Gastrocnemius medialis (tissue), 4 donors: ENCODE measurements around the gene LSAMP. TPM values are rescaled to one million over a fixed set of nuclear protein-coding genes. Genes with fewer than 3 reads are reported as not detected.

ENCODE experiments used
- ATAC-seq, 2 donors: fragments of 150-250 bp; one replicate each; pipeline ENCODE4 v1.9.1; 2016
- DNase-seq, 2 donors: peaks; one replicate each; pipeline ENCODE4 v3.0.0-alpha.2; 2019
- H3K27ac ChIP-seq, 4 donors: fragments of 200-600 bp; sonication (generic); 1 replicate in 1 of 4; 2 replicates in 3 of 4; pipeline ENCODE4 v1.5.1; 2016 to 2018; ENCODE audit warnings: mild to moderate bottlenecking in 2 of 4, moderate library complexity in 1 of 4
- H3K27me3 ChIP-seq, 3 donors: fragments of 200-600 bp; sonication (generic) in 2 of 3; 1 replicate in 1 of 3; 2 replicates in 2 of 3; pipeline versions ENCODE4 v1.5.1 to v1.6.0; 2016 to 2019; ENCODE audit warnings: mild to moderate bottlenecking in 1 of 3, moderate library complexity in 1 of 3
- H3K36me3 ChIP-seq, 2 donors: fragments of 200-600 bp; sonication (generic) in 1 of 2; one replicate each; pipeline ENCODE4 v1.5.1; 2017 to 2018
- H3K4me1 ChIP-seq, 2 donors: fragments of 200-600 bp; sonication (generic) in 1 of 2; one replicate each; pipeline ENCODE4 v1.5.1; 2016 to 2017; ENCODE audit warnings: mild to moderate bottlenecking in 2 of 2
- H3K4me3 ChIP-seq, 4 donors: fragments of 200-600 bp; sonication (generic) in 3 of 4; 1 replicate in 1 of 4; 2 replicates in 3 of 4; pipeline ENCODE4 v1.5.1; 2016 to 2019; ENCODE audit warnings: mild to moderate bottlenecking in 2 of 4
- H3K9me3 ChIP-seq, 3 donors: fragments of 200-600 bp; sonication (generic) in 2 of 3; 1 replicate in 1 of 3; 2 replicates in 2 of 3; pipeline ENCODE4 v1.5.1; 2016 to 2019
- POLR2A ChIP-seq, 2 donors: fragments of 450-650 bp; IDR thresholded peaks; one replicate each; pipeline ENCODE4 v1.6.1; 2017; ENCODE audit warnings: antibody characterized with exemption in 2 of 2, mild to moderate bottlenecking in 2 of 2, moderate library complexity in 2 of 2
- in situ Hi-C, 4 donors: fragments of 200-750 bp; cut with MboI; loops; one replicate each; pipeline versions ENCODE4 v1.15.0 to v1.8.0; 2017; ENCODE audit warnings: low sequenced_read_pairs in 4 of 4
- intact Hi-C: fragments of 100-400 bp; cut with DNase I; formaldehyde crosslinking; loops from one replicate; pipeline ENCODE4 v1.15.1; 2023; ENCODE audit warnings: low total_unique reads
- total RNA-seq, 4 donors: library from RNA; depleted of rRNA; stranded (reverse); fragments of >200 nt; gene quantifications; one replicate each; pipeline versions ENCODE4 v1.1.0 to v1.2.3, GENCODE V29; 2016
- TF ChIP-seq, protein P1 (sequence below), 5 experiments: fragments of 450-650 bp in 3 of 5; fragments of 200-600 bp in 2 of 5; sonication (generic) in 2 of 5; IDR thresholded peaks in 4 of 5; conservative IDR thresholded peaks in 1 of 5; 1 replicate in 4 of 5; 2 replicates in 1 of 5; pipeline ENCODE4 v1.5.1; 2016 to 2019; ENCODE audit warnings: antibody characterized with exemption in 5 of 5, mild to moderate bottlenecking in 3 of 5, moderate library complexity in 3 of 5

The LSAMP gene
- total RNA-seq, 4 donors from 2014 or later = 0.07 to 0.10 TPM; not detected in 2

DNA sequence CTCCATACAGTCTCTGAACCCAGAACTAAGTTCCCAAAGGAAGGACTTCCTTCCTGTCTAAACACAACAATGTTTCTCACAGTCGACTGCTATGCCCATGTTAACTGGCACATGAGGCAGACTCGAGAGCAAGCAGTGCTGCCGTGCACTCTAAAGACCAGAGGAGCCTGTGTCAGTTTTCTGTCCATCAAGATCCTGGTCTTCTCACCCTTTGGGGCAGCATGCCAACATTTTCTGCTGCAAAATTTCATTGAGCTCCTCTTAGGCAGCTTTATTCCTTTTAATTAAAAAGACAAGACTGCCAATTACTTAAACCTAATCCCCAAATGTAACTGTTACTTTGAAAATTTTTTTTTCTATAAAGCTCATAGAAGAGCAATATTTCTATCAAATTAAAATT, 616.9 kb downstream of the LSAMP start:
- Histone ChIP-seq H3K27ac (no peak overlapping the region), H3K27me3 (no peaks in the 10 kb centered on the region), H3K36me3 (no peaks in the 10 kb centered on the region), H3K4me1 (no peaks in the 10 kb centered on the region), H3K9me3 (no peaks in the 10 kb centered on the region), H3K4me3 (no peak overlapping the region)
- no peak for TF ChIP-seq POLR2A (IDR thresholded peaks at IDR 0.05)
- TF ChIP-seq, protein P1, sequence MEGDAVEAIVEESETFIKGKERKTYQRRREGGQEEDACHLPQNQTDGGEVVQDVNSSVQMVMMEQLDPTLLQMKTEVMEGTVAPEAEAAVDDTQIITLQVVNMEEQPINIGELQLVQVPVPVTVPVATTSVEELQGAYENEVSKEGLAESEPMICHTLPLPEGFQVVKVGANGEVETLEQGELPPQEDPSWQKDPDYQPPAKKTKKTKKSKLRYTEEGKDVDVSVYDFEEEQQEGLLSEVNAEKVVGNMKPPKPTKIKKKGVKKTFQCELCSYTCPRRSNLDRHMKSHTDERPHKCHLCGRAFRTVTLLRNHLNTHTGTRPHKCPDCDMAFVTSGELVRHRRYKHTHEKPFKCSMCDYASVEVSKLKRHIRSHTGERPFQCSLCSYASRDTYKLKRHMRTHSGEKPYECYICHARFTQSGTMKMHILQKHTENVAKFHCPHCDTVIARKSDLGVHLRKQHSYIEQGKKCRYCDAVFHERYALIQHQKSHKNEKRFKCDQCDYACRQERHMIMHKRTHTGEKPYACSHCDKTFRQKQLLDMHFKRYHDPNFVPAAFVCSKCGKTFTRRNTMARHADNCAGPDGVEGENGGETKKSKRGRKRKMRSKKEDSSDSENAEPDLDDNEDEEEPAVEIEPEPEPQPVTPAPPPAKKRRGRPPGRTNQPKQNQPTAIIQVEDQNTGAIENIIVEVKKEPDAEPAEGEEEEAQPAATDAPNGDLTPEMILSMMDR (IDR thresholded peaks at IDR 0.05 in 4 of 5, conservative IDR thresholded peaks at IDR 0.05 in 1 of 5) = no peak
- intact Hi-C loops (no loop called here), in situ Hi-C loops (no loop called here)
- DNase-seq = no peak
- no peak for ATAC-seq

DNA sequence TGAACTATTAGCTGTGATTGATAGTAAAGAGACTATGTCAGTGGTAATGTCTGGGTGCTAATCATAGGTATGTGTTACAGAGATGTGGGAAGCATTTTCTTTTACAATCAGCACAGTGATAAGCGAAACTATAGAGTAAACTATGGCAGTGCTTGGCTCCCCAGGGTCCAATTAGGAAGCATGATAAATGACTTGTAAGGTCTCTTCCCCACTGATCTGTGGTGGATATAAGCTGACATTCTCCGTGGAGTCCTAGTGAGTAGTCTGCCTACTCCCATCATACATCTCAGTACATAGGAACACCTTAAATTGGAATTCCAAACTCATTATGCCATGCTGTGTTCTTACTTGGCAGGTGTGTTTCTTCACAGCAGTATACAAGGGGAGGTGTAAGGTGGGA, 617.8 kb downstream of the LSAMP start:
- H3K36me3 ChIP-seq = no peaks in the 10 kb centered on the region
- ATAC-seq = no peak
- no peak for DNase-seq
- no peak overlapping the region for H3K4me3 ChIP-seq
- intact Hi-C loops (no loop called here), in situ Hi-C loops (no loop called here)
- H3K4me1 ChIP-seq = no peaks in the 10 kb centered on the region
- no peaks in the 10 kb centered on the region for H3K9me3 ChIP-seq
- H3K27me3 ChIP-seq = no peaks in the 10 kb centered on the region
- H3K27ac ChIP-seq = no peak overlapping the region
- TF ChIP-seq POLR2A (IDR thresholded peaks at IDR 0.05) = no peak
- TF ChIP-seq, protein P1 (IDR thresholded peaks at IDR 0.05 in 4 of 5, conservative IDR thresholded peaks at IDR 0.05 in 1 of 5) = no peak

DNA sequence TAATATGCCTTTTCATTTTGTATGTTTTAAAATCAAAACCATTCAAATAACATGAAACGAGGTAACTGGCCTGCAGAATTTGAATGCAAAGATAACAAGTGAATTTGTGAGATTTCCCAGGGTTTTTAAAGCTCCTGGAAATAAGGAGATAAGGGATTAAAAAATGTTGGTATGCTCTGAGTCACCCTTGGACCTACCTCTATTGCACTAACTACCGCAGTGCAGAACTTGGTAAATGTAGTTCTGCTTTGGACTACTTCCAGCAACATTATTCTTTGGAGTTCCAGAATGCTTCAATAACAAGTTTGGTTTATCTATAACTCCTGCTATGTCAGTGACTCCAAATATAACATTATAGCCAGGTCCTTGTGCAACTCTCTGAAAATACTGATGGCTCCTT, 620.2 kb downstream of the LSAMP start:
- no peak for ATAC-seq
- TF ChIP-seq POLR2A (IDR thresholded peaks at IDR 0.05) = no peak
- TF ChIP-seq, protein P1 (IDR thresholded peaks at IDR 0.05 in 4 of 5, conservative IDR thresholded peaks at IDR 0.05 in 1 of 5) = no peak
- H3K27me3 ChIP-seq = no peaks in the 10 kb centered on the region
- intact Hi-C loops = no loop called here
- DNase-seq = no peak
- no peaks in the 10 kb centered on the region for H3K9me3 ChIP-seq
- H3K36me3 ChIP-seq = no peaks in the 10 kb centered on the region
- H3K27ac ChIP-seq = no peak overlapping the region
- in situ Hi-C loops = no loop called here
- H3K4me3 ChIP-seq = no peak overlapping the region
- H3K4me1 ChIP-seq = no peaks in the 10 kb centered on the region

DNA sequence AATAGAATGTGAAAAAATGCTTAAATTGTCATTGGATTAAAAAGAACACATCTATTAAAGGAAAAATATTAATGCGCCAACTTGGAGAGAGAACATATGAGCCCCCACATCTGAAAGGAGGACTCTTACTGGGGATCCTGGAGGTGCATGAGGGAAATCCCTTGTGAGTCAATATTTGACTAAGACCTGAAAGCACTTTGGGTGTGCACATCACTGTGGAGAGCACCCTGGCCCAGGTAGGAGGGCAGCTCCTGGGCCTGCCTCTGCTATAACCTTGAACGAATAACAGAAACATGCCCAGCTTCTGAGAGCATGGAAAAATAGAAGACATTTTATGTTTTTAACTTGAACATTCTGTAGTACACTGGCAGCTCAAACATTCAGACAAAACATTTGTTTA, 622.2 kb downstream of the LSAMP start:
- TF ChIP-seq, protein P1 (IDR thresholded peaks at IDR 0.05 in 4 of 5, conservative IDR thresholded peaks at IDR 0.05 in 1 of 5) = no peak
- no peak for TF ChIP-seq POLR2A (IDR thresholded peaks at IDR 0.05)
- ATAC-seq = no peak

DNA sequence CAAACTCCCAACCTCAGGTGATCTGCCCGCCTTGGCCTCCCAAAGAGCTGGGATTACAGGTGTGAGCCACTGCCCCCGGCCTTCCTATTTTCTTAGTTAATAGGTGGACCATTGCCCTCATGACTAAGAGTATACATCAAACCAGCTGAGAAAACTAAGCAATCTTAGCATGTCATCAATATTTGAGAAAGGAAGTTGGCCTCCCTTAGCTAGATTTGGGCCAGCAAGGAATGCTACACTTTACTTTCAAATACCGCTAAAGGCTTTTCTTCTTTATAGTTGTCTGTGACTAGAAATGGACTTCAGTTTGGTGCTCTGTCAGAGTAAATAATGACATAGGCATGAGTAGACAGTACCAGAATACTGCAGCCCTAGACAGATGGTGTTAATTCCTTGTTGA, 622.7 kb downstream of the LSAMP start:
- Histone ChIP-seq H3K4me3 (no peak overlapping the region), H3K27me3 (no peaks in the 10 kb centered on the region), H3K9me3 (no peaks in the 10 kb centered on the region), H3K27ac (no peak overlapping the region), H3K36me3 (no peaks in the 10 kb centered on the region), H3K4me1 (no peaks in the 10 kb centered on the region)
- in situ Hi-C loops = no loop called here
- intact Hi-C loops = no loop called here
- DNase-seq = no peak
- no peak for TF ChIP-seq POLR2A (IDR thresholded peaks at IDR 0.05)
- TF ChIP-seq, protein P1 (IDR thresholded peaks at IDR 0.05 in 4 of 5, conservative IDR thresholded peaks at IDR 0.05 in 1 of 5) = no peak
- no peak for ATAC-seq

More for the DNA sequence above, 622.2 kb downstream of the LSAMP start:
- no peaks in the 10 kb centered on the region for H3K4me1 ChIP-seq
- no peak overlapping the region for H3K27ac ChIP-seq
- DNase-seq = no peak
- H3K4me3 ChIP-seq = no peak overlapping the region
- no peaks in the 10 kb centered on the region for H3K36me3 ChIP-seq
- no peaks in the 10 kb centered on the region for H3K9me3 ChIP-seq
- in situ Hi-C loops (no loop called here), intact Hi-C loops (no loop called here)
- H3K27me3 ChIP-seq = no peaks in the 10 kb centered on the region
